ENCODE results near the gene TRAFD1.

GRCh38 chr12:112170971-112171596 lies 45.7 kb downstream of the TRAFD1 start:
- TF ChIP-seq POLR2A (IDR thresholded peaks at IDR 0.05) (no peak), CTCF (IDR thresholded peaks at IDR 0.05) (no peak)
